Fibroblast of skin of right quadriceps (primary cell): ENCODE measurements around the gene SH2D1B.

Experiments
- DNase-seq: peaks from one replicate; pipeline ENCODE4 v3.0.0-alpha.2; 2013

The SH2D1B gene

GRCh38 chr1:162397943-162398560 lies 13.9 kb downstream of the SH2D1B start:
- DNase-seq = no peak

GRCh38 chr1:162397039-162397448 lies 14.9 kb downstream of the SH2D1B start:
- DNase-seq = no peak

- DNase-seq = no peak
Measured at GRCh38 chr1:162396201-162396906, 15.6 kb downstream of the SH2D1B start.

- peak; percentile 35 for DNase-seq
Measured at GRCh38 chr1:162391790-162392563, 20.0 kb downstream of the SH2D1B start.

- DNase-seq = no peak
Measured at GRCh38 chr1:162390396-162391185, 21.3 kb downstream of the SH2D1B start.

- DNase-seq = no peak
Measured at GRCh38 chr1:162389971-162390370, 22.0 kb downstream of the SH2D1B start.

- DNase-seq = no peak
Measured at GRCh38 chr1:162389021-162389818, 22.7 kb downstream of the SH2D1B start.

GRCh38 chr1:162388615-162389014 lies 23.3 kb downstream of the SH2D1B start:
- no peak for DNase-seq

- DNase-seq = no peak
Measured at GRCh38 chr1:162388083-162388594, 23.8 kb downstream of the SH2D1B start.

GRCh38 chr1:162387226-162388082 lies 24.5 kb downstream of the SH2D1B start:
- no peak for DNase-seq

- no peak for DNase-seq
Measured at GRCh38 chr1:162386292-162387225, 25.4 kb downstream of the SH2D1B start.

- no peak for DNase-seq
Measured at GRCh38 chr1:162385702-162386101, 26.2 kb downstream of the SH2D1B start.

- DNase-seq = no peak
Measured at GRCh38 chr1:162385280-162385623, 26.7 kb downstream of the SH2D1B start.

GRCh38 chr1:162384601-162385279 lies 27.2 kb downstream of the SH2D1B start:
- no peak for DNase-seq

- no peak for DNase-seq
Measured at GRCh38 chr1:162384116-162384515, 27.8 kb downstream of the SH2D1B start.

- DNase-seq = no peak
Measured at GRCh38 chr1:162383516-162383915, 28.4 kb downstream of the SH2D1B start.

GRCh38 chr1:162383091-162383490 lies 28.8 kb downstream of the SH2D1B start:
- no peak for DNase-seq

GRCh38 chr1:162381941-162382750 lies 29.8 kb downstream of the SH2D1B start:
- no peak for DNase-seq
